BE2C (cell line): ENCODE measurements around the gene PDE10A.
"Not testable (repeated sequence)": the region's sequence is repeated elsewhere in the genome, so short reads cannot be mapped to it uniquely, and the experiment has no call there.

Experiments
- DNase-seq: peaks from one replicate; pipeline ENCODE4 v3.0.0-alpha.2; 2020
- H3K27me3 ChIP-seq: fragments of 250-450 bp; sonication (Bioruptor Pico); 2 replicates; pipeline ENCODE4 v1.5.1; 2020; ENCODE audit warnings: mild to moderate bottlenecking
- H3K36me3 ChIP-seq: fragments of 250-450 bp; sonication (Bioruptor Pico); 2 replicates; pipeline ENCODE4 v1.5.1; 2020; ENCODE audit warnings: mild to moderate bottlenecking
- H3K4me1 ChIP-seq: fragments of 250-450 bp; sonication (Bioruptor Pico); 2 replicates; pipeline ENCODE4 v1.5.1; 2020
- H3K4me3 ChIP-seq: 2 replicates; pipeline ENCODE4 v1.5.1; 2011; ENCODE audit warnings: low read depth, low read length
- H3K9me3 ChIP-seq: fragments of 250-450 bp; sonication (Bioruptor Pico); 2 replicates; pipeline ENCODE4 v1.5.1; 2020
- CTCF ChIP-seq: IDR thresholded peaks from 2 replicates; pipeline ENCODE4 v1.5.1; 2012; ENCODE audit warnings: mild to moderate bottlenecking, low read depth, low read length

PDE10A gene

GRCh38 chr6:165599121-165599520 lies 63.9 kb downstream of the PDE10A start:
- no peak for DNase-seq
- no peaks in the 10 kb centered on the region for H3K4me1 ChIP-seq
- H3K4me3 ChIP-seq = no peak overlapping the region
- no peaks in the 10 kb centered on the region for H3K36me3 ChIP-seq
- H3K27me3 ChIP-seq = no peaks in the 10 kb centered on the region
- H3K9me3 ChIP-seq = no peaks in the 10 kb centered on the region
- no peak for TF ChIP-seq CTCF

GRCh38 chr6:165597821-165598220 lies 65.2 kb downstream of the PDE10A start:
- TF ChIP-seq CTCF = no peak
- H3K27me3 ChIP-seq = no peaks in the 10 kb centered on the region
- H3K4me3 ChIP-seq = no peak overlapping the region
- no peak for DNase-seq
- no peaks in the 10 kb centered on the region for H3K4me1 ChIP-seq
- no peaks in the 10 kb centered on the region for H3K36me3 ChIP-seq
- H3K9me3 ChIP-seq = no peaks in the 10 kb centered on the region

GRCh38 chr6:165594584-165595333 lies 68.3 kb downstream of the PDE10A start:
- no peak for DNase-seq
- Histone ChIP-seq H3K27me3 (no peaks in the 10 kb centered on the region), H3K36me3 (no peaks in the 10 kb centered on the region), H3K4me3 (no peak overlapping the region), H3K4me1 (no peaks in the 10 kb centered on the region), H3K9me3 (no peaks in the 10 kb centered on the region)
- no peak for TF ChIP-seq CTCF

- DNase-seq, H3K4me3 ChIP-seq, H3K27me3 ChIP-seq, H3K4me1 ChIP-seq, H3K36me3 ChIP-seq, H3K9me3 ChIP-seq: not testable (repeated sequence)
Observed at GRCh38 chr6:165592947-165593346, 70.1 kb downstream of the PDE10A start.

- Histone ChIP-seq H3K4me1 (no peaks in the 10 kb centered on the region), H3K4me3 (no peak overlapping the region), H3K9me3 (no peaks in the 10 kb centered on the region), H3K27me3 (no peaks in the 10 kb centered on the region), H3K36me3 (no peaks in the 10 kb centered on the region)
- no peak for TF ChIP-seq CTCF
- DNase-seq = no peak
Observed at GRCh38 chr6:165588515-165588914, 74.5 kb downstream of the PDE10A start.

- Histone ChIP-seq H3K9me3 (no peaks in the 10 kb centered on the region), H3K27me3 (no peaks in the 10 kb centered on the region), H3K4me3 (no peak overlapping the region), H3K4me1 (no peaks in the 10 kb centered on the region), H3K36me3 (no peaks in the 10 kb centered on the region)
- DNase-seq = no peak
- TF ChIP-seq CTCF = no peak
Observed at GRCh38 chr6:165587206-165587605, 75.8 kb downstream of the PDE10A start.

- no peaks in the 10 kb centered on the region for H3K27me3 ChIP-seq
- no peak overlapping the region for H3K4me3 ChIP-seq
- no peak for DNase-seq
- no peaks in the 10 kb centered on the region for H3K4me1 ChIP-seq
- no peak for TF ChIP-seq CTCF
- H3K9me3 ChIP-seq = no peaks in the 10 kb centered on the region
- no peaks in the 10 kb centered on the region for H3K36me3 ChIP-seq
Observed at GRCh38 chr6:165586706-165587105, 76.3 kb downstream of the PDE10A start.
